GM23338 (cell line): Measurements from ENCODE around the gene HIVEP3.

Source experiments
- CREB1 ChIP-seq: fragments of 250-450 bp; sonication (Bioruptor Pico); IDR thresholded peaks from 2 replicates; pipeline ENCODE4 v1.5.0; 2020; ENCODE audit warnings: low read depth, mild to moderate bottlenecking, moderate library complexity
- EZH2 ChIP-seq: fragments of 200-600 bp; sonication (generic); IDR thresholded peaks from one replicate; pipeline ENCODE4 v1.8.0; 2017; ENCODE audit warnings: antibody characterized with exemption, mild to moderate bottlenecking, low read depth; ENCODE audit not compliant: unreplicated experiment
- EZH2phosphoT487 ChIP-seq: fragments of 200-600 bp; sonication (generic); IDR thresholded peaks from one replicate; pipeline ENCODE4 v1.8.1; 2018; ENCODE audit warnings: antibody characterized with exemption; ENCODE audit not compliant: unreplicated experiment
- JUNB ChIP-seq: IDR thresholded peaks from one replicate; pipeline ENCODE4 v1.6.1; 2016; ENCODE audit warnings: antibody characterized with exemption; ENCODE audit not compliant: unreplicated experiment
- POLR2AphosphoS5 ChIP-seq: IDR thresholded peaks from 2 replicates; pipeline ENCODE4 v1.6.1; 2016; ENCODE audit warnings: antibody characterized with exemption, low read depth
- ZNF331 ChIP-seq: fragments of 250-450 bp; sonication (Bioruptor Pico); IDR thresholded peaks from 2 replicates; pipeline ENCODE4 v1.5.0; 2020; ENCODE audit warnings: low read depth, mild to moderate bottlenecking, moderate library complexity
- TF ChIP-seq, protein P1 (sequence below), 2 experiments: fragments of 200-600 bp in 1 of 2; sonication (generic) in 1 of 2; conservative IDR thresholded peaks; 2 replicates each; pipeline versions ENCODE4 v1.5.1 to v1.6.1; 2016 to 2017; ENCODE audit warnings: antibody characterized with exemption in 2 of 2, low read depth in 2 of 2, mild to moderate bottlenecking in 2 of 2, moderate library complexity in 1 of 2
- TF ChIP-seq, protein P2 (sequence below): IDR thresholded peaks from one replicate; pipeline ENCODE4 v1.6.1; 2018; ENCODE audit warnings: antibody characterized with exemption; ENCODE audit not compliant: unreplicated experiment

DNA sequence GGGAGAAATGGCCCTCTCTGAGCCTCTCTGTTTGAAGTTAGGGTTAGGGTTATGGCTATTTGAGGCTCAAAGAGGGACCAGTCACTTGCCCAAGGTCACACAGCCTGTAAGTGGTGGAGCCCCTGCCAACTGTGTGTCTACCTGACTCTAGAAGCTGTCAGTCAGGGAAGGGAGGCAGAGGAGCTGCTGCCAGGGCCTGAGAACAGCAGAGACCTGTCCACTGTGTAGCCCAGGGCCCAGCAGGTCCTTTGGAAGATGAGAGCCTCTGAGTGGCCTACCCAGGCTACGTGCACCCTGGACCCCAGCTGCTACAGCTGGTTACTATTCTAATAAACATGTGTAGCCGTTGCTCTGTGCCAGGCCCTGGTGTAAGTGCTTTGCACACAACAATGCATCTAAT, 419.1 kb downstream of the HIVEP3 start:
- TF ChIP-seq POLR2AphosphoS5: no peak
- TF ChIP-seq EZH2: no peak
- TF ChIP-seq, protein P1, sequence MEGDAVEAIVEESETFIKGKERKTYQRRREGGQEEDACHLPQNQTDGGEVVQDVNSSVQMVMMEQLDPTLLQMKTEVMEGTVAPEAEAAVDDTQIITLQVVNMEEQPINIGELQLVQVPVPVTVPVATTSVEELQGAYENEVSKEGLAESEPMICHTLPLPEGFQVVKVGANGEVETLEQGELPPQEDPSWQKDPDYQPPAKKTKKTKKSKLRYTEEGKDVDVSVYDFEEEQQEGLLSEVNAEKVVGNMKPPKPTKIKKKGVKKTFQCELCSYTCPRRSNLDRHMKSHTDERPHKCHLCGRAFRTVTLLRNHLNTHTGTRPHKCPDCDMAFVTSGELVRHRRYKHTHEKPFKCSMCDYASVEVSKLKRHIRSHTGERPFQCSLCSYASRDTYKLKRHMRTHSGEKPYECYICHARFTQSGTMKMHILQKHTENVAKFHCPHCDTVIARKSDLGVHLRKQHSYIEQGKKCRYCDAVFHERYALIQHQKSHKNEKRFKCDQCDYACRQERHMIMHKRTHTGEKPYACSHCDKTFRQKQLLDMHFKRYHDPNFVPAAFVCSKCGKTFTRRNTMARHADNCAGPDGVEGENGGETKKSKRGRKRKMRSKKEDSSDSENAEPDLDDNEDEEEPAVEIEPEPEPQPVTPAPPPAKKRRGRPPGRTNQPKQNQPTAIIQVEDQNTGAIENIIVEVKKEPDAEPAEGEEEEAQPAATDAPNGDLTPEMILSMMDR (conservative IDR thresholded peaks at IDR 0.05; ENCODE audit: low read depth in 2 of 2): no peak
- TF ChIP-seq, protein P2, sequence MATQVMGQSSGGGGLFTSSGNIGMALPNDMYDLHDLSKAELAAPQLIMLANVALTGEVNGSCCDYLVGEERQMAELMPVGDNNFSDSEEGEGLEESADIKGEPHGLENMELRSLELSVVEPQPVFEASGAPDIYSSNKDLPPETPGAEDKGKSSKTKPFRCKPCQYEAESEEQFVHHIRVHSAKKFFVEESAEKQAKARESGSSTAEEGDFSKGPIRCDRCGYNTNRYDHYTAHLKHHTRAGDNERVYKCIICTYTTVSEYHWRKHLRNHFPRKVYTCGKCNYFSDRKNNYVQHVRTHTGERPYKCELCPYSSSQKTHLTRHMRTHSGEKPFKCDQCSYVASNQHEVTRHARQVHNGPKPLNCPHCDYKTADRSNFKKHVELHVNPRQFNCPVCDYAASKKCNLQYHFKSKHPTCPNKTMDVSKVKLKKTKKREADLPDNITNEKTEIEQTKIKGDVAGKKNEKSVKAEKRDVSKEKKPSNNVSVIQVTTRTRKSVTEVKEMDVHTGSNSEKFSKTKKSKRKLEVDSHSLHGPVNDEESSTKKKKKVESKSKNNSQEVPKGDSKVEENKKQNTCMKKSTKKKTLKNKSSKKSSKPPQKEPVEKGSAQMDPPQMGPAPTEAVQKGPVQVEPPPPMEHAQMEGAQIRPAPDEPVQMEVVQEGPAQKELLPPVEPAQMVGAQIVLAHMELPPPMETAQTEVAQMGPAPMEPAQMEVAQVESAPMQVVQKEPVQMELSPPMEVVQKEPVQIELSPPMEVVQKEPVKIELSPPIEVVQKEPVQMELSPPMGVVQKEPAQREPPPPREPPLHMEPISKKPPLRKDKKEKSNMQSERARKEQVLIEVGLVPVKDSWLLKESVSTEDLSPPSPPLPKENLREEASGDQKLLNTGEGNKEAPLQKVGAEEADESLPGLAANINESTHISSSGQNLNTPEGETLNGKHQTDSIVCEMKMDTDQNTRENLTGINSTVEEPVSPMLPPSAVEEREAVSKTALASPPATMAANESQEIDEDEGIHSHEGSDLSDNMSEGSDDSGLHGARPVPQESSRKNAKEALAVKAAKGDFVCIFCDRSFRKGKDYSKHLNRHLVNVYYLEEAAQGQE: no peak
- TF ChIP-seq ZNF331 (CRISPR knock-in tag): no peak
- no peak for TF ChIP-seq JUNB
- TF ChIP-seq EZH2phosphoT487: no peak
- no peak for TF ChIP-seq CREB1 (CRISPR knock-in tag)
